Mammary epithelial cell (primary cell): ENCODE data around the gene ERCC3.

Experiments used
- EZH2 ChIP-seq: IDR thresholded peaks from 2 replicates; pipeline ENCODE4 v1.6.1; 2012; ENCODE audit warnings: low read length, inconsistent platforms, borderline replicate concordance
- TF ChIP-seq, protein P1 (sequence below), 2 donors: IDR thresholded peaks in 1 of 2; conservative IDR thresholded peaks in 1 of 2; 2 replicates each; pipeline ENCODE4 v1.5.1; 2011 to 2012; ENCODE audit warnings: inconsistent platforms in 2 of 2, low read length in 2 of 2, mild to moderate bottlenecking in 2 of 2, control low read depth in 1 of 2, low read depth in 1 of 2; ENCODE audit not compliant: insufficient read depth in 1 of 2; ENCODE audit errors: extremely low read depth in 1 of 2

DNA sequence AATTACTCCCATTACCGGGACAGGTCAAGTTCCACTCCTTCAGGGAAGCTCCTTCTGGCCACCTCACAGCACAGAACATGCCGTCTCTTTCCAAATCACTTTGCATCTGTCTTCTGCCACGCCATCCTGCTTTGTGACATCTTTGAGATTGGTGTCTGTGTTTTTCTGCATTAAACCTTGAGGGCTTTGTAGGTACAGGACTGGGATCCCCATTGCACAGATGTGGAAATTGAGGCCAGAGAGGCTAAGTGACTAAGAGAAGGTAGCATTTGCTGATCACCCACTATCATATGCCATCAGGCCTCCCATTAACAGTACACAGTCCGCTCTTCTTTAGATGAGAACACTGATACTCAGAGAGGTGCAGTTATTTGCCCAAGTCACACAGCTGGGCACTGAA lies 64.4 kb downstream of the ERCC3 start:
- TF ChIP-seq, protein P1, sequence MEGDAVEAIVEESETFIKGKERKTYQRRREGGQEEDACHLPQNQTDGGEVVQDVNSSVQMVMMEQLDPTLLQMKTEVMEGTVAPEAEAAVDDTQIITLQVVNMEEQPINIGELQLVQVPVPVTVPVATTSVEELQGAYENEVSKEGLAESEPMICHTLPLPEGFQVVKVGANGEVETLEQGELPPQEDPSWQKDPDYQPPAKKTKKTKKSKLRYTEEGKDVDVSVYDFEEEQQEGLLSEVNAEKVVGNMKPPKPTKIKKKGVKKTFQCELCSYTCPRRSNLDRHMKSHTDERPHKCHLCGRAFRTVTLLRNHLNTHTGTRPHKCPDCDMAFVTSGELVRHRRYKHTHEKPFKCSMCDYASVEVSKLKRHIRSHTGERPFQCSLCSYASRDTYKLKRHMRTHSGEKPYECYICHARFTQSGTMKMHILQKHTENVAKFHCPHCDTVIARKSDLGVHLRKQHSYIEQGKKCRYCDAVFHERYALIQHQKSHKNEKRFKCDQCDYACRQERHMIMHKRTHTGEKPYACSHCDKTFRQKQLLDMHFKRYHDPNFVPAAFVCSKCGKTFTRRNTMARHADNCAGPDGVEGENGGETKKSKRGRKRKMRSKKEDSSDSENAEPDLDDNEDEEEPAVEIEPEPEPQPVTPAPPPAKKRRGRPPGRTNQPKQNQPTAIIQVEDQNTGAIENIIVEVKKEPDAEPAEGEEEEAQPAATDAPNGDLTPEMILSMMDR (conservative IDR thresholded peaks at IDR 0.05 in 1 of 2, IDR thresholded peaks at IDR 0.05 in 1 of 2; ENCODE audit: extremely low read depth in 1 of 2, insufficient read depth in 1 of 2, low read depth in 1 of 2, low read length in 2 of 2) = no peak
- TF ChIP-seq EZH2 = no peak
